IPS-15b (cell line): ENCODE measurements around the gene COX15.

Experiments used
- H3K27me3 ChIP-seq: one replicate; pipeline ENCODE4 v1.6.1; 2013; ENCODE audit warnings: low read length; ENCODE audit not compliant: control insufficient read depth, insufficient read depth
- H3K36me3 ChIP-seq: one replicate; pipeline ENCODE4 v1.6.1; 2013; ENCODE audit warnings: low read length; ENCODE audit not compliant: control insufficient read depth, insufficient read depth
- H3K4me1 ChIP-seq: one replicate; pipeline ENCODE4 v1.6.1; 2013; ENCODE audit warnings: mild to moderate bottlenecking, low read length; ENCODE audit not compliant: control insufficient read depth, insufficient read depth
- H3K4me3 ChIP-seq: one replicate; pipeline ENCODE4 v1.5.1; 2013; ENCODE audit warnings: low read depth, low read length
- H3K9ac ChIP-seq: one replicate; pipeline ENCODE4 v1.6.1; 2013; ENCODE audit warnings: low read depth, mild to moderate bottlenecking, low read length
- H3K9me3 ChIP-seq: one replicate; pipeline ENCODE4 v1.6.1; 2013; ENCODE audit warnings: mild to moderate bottlenecking, low read length; ENCODE audit not compliant: control insufficient read depth, insufficient read depth

Gene COX15

GRCh38 chr10:99695761-99696160 lies 36.2 kb downstream of the COX15 start:
- Histone ChIP-seq H3K9ac (no peak overlapping the region), H3K36me3 (peaks cover 9% of the 10 kb centered on the region), H3K4me3 (no peak overlapping the region), H3K27me3 (no peaks in the 10 kb centered on the region), H3K4me1 (no peaks in the 10 kb centered on the region), H3K9me3 (no peaks in the 10 kb centered on the region)

DNA sequence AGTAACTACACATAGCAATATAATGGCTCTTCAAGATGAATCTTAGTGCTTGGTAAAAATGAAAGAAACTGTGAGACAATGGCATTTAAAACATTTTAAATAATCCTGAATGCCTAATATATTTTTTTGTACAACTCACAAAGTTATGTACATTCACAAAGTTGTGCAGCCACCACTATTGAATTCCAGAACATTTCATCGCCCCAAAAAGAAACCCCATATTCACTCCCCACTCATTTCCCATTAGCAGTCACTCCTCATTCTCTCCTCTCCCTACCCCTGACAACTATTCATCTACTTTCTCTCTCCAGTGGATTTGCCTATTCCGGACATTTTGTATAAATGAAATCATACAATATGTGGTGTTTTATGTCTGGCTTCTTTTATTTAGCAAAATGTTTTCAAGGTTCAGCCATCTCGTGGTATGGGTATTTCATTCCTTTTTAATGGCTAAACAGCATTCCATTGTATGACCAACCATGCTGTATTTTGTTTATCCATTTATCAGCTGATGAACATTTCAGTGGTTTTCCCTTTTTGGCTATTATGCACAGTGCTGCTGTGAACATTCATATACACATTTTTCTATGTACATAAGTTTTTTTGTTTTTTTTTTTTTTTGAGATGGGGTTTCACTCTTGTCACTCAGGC lies 37.9 kb downstream of the COX15 start:
- Histone ChIP-seq H3K4me1 (no peaks in the 10 kb centered on the region), H3K4me3 (no peak overlapping the region), H3K9me3 (no peaks in the 10 kb centered on the region), H3K36me3 (peaks cover 6% of the 10 kb centered on the region), H3K9ac (no peak overlapping the region), H3K27me3 (no peaks in the 10 kb centered on the region)

DNA sequence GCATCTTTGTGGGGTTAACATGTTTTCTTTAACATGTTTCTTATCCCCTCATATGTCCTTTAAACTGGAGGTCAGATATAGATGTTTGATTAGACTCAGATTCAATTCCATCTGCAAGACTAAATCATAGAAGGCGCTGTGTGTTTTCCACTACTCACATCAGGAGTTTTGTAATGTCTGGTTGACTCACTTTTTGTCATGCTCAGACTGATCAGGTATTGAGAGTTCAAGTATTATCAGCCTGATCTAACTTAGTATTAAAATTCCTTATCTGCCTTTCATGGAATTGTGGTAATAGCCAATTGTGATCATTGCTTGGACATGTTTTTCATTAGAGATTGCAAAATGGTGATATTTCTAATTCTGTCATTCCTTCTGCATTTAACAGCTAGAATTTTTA lies 42.5 kb downstream of the COX15 start:
- no peaks in the 10 kb centered on the region for H3K9me3 ChIP-seq
- no peak overlapping the region for H3K9ac ChIP-seq
- no peaks in the 10 kb centered on the region for H3K27me3 ChIP-seq
- H3K4me3 ChIP-seq = no peak overlapping the region
- no peaks in the 10 kb centered on the region for H3K4me1 ChIP-seq
- no peaks in the 10 kb centered on the region for H3K36me3 ChIP-seq

GRCh38 chr10:99685597-99685967 lies 46.3 kb downstream of the COX15 start:
- Histone ChIP-seq H3K27me3 (no peaks in the 10 kb centered on the region), H3K4me1 (no peaks in the 10 kb centered on the region), H3K9me3 (no peaks in the 10 kb centered on the region), H3K9ac (no peak overlapping the region), H3K4me3 (no peak overlapping the region), H3K36me3 (no peaks in the 10 kb centered on the region)

- Histone ChIP-seq H3K4me1 (no peaks in the 10 kb centered on the region), H3K36me3 (no peaks in the 10 kb centered on the region), H3K9me3 (no peaks in the 10 kb centered on the region), H3K27me3 (no peaks in the 10 kb centered on the region), H3K4me3 (no peak overlapping the region), H3K9ac (no peak overlapping the region)
Measured at GRCh38 chr10:99682752-99683151, 49.2 kb downstream of the COX15 start.
